GM19467 (cell line): ENCODE results near the gene TAS2R40.
"Not testable (repeated sequence)": the region's sequence is repeated elsewhere in the genome, so short reads cannot be mapped to it uniquely, and the experiment has no call there.

Experiments
- ATAC-seq: cut with Tn5 transposase; IDR thresholded peaks from one replicate; pipeline ENCODE4 v1.9.1; 2021; ENCODE audit warnings: mild to moderate bottlenecking, moderate library complexity; ENCODE audit not compliant: unreplicated experiment

Gene TAS2R40

DNA sequence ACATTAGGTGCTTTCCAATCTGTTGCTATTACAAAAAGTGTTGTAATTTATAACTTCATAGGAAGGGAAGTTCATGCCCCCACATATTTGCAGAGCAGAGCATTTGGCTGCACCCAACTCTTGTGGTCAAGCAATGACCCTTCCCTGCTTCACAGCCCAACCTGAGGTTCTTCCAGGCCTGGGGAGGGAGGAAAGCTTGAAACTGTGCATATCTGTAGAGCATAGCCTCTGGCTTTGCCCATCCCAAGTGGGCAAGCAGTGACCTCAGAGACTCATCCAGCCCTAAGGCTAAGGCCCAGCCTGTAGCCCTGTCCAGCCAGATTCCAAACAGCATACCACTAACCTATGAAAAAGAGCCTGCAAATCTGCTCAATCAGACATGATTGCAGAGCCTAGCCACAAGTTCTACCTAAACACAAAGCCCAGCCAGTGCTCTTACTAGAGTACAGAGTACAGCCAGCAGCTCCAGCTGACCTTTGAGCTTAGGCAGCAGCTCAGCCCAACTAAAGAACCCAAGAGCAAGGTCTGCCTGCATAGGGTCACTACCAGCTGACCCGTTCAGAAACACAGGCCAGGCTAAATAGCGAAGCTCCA lies 27.0 kb downstream of the TAS2R40 start:
- ATAC-seq, result no peak

DNA sequence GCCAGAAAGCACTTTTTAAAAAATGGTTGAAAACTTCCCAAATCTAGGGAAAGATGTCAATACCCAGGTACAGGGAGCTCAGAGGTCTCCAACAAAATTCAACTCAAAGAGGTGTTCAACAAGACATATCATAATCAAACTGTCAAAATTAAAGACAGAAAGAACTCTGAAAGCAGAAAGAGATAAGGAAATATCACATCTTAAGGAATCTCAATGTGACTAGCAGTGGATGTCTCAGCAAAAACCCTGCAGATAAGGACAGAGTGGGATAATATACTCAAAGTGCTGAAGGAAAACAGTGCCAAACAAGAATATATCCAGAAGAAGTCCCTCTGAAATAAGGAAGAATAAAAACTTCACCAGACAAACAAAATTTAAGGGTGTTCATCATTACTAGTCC lies 28.4 kb downstream of the TAS2R40 start:
- ATAC-seq, result no peak

DNA sequence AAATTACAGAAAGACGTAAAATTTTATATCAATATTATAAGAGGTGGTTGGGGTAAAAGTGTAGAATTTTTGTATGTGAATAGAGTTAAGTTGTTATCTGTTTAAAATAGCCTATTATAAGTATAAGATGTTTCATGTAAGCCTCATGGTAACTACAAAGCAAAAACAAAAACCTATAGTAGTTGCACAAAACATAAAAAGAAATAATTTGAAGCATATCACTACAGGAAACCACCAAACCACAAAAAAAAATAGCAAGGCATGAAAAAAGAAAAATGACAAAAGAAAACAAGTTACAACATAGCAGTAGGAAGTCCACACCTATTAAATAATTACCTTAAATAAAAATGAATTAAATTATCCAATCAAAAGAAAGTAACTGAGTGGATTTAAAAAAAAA lies 29.0 kb downstream of the TAS2R40 start:
- ATAC-seq, result no peak

DNA sequence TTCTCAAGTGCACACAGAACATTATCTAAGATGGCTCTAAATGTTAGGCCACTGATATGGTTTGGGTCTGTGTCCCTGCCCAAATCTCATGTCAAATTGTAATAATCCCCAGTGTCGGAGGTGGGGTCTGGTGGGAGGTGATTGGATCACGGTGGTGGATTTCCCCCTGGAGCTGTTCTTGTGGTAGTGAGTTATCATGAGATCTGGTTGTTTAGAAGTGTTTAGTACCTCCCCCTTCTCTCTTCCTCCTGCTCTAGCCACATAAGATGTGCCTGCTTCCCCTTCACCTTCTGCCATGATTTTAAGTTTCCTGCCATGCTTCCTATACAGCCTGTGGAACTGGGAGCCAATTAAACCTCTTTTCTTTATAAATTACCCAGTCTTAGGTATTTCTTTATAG lies 30.2 kb downstream of the TAS2R40 start:
- no peak for ATAC-seq

DNA sequence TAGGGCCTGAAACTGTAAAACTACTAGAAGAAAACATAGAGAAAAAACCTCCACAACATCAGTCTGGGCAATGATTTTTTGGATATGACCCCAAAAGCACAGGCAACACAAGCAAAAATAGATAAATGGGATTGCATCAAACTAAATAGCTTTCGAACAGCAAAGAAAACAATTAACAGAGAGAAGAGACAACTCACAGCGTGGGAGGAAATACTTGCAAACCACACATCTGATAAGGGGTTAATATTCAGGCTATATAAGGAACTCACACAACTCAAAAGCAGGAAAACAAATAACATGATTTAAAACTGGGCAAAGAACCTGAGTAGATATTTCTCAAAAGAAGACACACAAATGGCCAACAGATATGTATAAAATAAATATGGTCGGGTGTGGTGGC lies 33.7 kb downstream of the TAS2R40 start:
- no peak for ATAC-seq

DNA sequence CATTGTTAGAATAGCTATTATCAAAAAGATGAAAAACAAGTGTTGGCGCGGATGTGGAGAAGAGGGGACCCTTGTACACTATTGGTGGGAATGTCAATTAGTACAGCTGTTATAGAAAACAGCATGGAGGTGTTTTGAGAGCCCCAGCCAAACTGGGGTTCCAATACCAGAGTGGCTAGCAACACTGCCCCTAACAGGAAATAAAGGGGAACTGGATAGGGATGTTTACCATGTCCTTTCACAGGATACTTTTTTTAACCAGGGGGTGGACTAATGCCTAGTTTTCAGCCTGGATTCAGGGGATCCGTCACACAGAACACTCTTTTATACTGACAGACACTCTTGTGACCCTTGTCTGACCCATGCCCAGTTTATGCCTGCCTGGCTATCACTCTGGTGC lies 34.5 kb downstream of the TAS2R40 start:
- ATAC-seq, result no peak

DNA sequence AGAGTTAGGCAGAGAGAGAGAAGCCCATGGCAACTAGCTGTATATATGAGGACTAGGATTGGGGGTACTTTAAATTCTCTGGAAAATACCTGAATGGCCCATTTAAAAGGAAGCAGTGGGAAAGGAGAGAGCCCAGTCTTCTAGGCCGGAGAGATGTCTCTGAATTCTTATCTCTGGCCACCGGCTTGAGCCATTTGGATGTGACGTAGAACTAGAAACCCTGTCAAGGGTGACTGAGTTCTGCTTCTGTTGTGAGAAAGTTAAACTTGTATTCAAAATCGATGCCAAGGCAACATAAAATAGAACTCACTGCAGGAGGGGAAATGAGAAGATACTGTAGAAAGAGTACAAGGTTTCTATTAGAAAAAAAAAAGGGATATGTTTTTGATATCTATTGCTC lies 35.1 kb downstream of the TAS2R40 start:
- ATAC-seq, result peak; percentile 69

DNA sequence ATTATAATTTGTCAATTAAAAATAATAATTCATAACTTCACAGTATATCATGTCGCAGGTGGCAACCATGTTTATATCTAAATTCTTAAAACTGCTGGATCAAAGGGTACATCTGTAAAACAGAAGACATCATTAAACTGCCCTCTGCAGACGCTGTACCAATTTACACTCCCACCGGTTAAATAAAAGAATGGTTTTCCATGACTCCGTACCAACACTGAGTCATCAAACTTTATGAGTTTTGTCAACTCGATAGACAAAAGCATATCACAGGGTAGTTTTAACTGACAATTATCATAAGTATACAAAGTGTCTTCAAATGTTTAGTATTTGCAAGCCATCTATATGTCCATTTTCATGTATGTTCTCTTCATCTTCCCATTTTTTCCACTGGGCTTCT lies 35.7 kb downstream of the TAS2R40 start:
- ATAC-seq, result no peak

DNA sequence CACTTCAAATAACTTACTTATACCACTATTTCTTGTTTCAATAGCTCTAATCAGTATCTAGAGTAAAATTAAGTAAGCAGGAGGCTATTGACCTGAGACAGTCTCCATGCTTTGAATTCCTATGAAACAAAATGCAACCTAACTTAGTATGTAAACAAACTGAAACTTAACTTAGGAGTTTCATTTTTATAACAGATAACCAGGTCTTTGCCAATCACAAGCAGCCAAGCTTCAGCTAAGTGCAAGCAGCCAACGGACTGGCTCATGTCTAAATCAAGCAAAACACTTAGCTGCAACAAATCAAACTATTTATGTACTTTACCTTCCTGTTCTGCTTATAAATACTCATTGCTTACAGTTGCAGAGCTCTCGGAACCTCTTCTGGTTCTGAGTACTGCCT lies 37.0 kb downstream of the TAS2R40 start:
- ATAC-seq, result peak; percentile 37

DNA sequence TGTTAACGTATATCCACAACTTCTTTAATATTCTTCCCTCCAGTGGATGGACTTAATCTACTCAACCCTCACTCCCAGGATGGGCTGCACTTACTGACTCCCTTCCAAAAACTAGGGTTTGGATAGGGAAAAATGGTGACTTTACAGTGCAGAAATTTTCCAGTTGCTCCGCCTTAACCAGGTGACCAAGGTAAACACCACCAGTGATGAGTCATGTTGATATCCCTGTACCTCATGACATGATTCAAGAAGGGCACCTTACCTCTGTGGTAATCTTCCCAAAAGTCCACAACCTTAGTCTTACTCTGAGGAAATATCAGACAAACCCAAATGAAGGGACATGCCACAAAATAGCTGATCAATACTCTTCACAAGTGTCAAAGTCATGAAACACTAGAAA lies 37.9 kb downstream of the TAS2R40 start:
- no peak for ATAC-seq

DNA sequence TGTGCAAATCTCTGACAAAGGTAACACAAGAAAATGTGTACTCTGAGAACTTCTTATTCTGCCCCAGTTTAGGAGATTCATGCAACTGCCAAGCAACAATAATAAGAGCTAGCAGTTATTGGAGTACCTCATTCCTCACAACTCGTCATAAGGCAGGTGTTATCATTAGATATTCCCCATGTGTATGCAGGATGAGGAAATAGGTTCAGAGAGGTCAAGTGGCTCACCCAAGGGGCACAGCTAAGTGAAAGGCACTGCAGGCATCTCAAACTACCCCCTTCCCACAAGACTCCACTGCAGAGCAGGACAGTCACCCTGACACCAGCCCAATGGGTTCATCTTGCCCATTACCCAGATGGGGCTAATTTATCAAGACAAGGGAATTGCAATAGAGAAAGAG lies 40.1 kb downstream of the TAS2R40 start:
- no peak for ATAC-seq

DNA sequence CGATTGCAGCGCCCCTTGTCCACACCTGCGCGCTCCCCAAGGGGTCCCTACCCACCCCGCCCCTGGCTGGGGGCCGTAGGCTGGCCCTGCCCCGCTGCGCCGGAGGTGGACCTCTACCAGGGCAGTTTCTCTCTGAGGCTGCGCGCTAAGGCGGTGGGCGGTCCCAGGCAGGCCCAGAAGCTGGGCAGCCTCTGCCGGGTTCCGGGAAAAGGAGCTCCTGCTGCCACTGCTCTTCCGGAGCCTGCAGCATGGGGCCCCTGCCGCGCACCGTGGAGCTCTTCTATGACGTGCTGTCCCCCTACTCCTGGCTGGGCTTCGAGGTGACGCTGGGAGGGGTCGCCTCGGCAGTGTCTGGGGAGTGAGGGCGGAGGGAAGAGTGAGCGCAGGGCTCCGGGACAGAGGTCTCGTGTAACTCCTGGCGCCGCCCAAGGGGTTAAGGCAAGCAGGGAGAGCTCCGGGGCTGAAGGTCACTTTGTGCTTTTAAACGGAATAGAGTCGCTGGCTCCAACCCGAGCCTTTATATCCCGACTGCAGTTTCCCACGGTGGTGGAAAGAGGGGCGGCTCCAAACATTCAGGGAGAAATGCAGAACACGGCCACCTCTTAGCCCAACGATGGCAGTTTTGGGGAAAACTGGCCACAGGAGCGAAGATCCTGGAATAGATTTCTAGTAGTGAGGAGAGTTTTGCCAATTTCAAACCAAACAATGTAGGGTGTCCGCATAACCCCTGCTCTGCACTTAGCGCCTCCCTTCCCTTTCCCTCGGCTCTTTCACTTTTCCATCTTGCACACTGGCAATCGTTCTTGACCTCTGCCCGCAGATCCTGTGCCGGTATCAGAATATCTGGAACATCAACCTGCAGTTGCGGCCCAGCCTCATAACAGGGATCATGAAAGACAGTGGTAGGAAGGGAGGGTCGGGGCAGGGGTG lies 41.7 kb downstream of the TAS2R40 start, which contains the start of gene GSTK1:
Gene GSTK1, plus strand, starts transcription at position 176 of the 930 bp plus-strand sequence. Its CDS starts 73 bp downstream, at position 249.
- peak; percentile 96 for ATAC-seq

DNA sequence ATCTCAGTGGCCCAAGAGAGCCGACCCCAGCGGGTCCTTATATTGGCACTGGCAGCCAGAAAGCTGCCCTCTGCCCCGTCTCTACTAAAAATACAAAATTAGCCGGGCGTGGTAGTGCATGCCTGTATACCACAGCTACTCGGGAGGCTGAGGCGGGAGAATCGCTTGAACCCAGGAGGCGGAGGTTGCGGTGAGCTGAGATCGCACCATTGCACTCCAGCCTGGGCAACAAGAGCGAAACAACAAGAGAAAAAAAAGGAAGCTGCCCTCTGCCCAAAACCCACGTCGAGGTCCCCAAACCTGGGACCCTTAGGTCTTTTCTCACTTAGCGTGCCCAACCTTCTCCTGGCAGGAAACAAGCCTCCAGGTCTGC lies 42.3 kb downstream of the TAS2R40 start:
- ATAC-seq, result not testable (repeated sequence)

DNA sequence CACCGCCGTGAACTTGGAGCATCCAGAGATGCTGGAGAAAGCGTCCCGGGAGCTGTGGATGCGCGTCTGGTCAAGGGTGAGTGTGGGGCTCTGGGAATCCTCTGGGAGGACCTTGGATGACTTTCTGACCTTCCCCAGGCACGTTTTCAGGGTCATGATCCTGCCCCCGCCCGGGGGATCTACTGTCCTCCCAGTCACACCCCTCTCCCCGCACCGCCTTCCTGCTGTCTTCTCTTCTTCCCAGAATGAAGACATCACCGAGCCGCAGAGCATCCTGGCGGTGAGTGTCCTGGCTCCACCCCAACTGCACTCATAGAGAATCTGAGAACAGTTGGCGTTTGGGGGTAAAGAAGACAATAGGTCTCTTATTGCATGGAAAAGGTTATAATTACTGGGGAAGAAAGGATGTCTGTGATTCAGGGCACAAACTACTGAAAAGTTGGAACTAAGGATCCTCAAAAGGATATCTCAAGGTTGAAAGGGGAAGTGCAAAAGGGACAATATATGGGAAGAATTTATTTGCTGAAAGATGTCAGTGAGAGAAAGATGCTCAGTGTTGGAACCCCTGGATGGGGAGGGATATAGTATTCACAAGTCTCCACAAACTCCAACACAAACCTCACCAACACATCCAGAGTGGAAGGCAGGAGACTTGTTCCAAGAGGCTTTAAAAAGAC lies 43.3 kb downstream of the TAS2R40 start:
- ATAC-seq, result no peak

DNA sequence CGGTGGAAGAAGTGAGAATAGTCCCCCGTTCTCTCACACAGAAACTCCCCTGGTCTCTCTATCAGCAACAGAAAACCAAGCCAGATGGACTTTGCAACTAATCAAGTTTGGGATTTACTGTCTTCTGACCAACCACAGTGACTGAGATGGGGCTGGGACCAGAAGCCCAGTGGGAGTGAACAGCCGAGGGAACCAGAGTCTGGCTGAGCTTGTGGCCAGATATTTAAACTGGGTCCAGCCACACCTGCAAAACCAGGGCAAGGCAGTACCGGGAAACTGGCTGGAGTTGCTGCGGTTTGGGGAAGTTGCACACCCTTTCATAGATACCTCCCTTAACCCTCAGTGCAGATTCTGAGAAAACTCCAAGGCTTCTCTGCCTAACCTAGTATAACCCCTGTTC lies 47.4 kb downstream of the TAS2R40 start:
- no peak for ATAC-seq

DNA sequence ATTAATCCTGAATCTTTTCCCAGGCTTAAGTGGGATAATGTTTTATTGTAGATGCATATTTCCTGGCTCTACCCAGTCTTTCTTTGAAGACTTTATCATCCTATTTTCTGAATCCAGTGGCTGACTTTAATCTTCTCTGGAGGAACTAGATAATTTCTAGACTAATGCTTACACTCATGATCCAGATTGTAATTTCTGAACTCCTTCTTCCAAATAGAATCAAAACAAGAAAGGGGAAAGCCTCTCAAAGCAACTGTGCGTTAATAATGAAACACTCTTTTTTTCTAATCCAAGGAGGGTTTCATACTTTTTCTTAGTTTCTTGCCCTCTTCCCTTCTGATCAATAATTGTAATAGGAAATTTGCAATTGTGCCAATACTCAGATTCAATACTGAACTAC lies 49.4 kb downstream of the TAS2R40 start:
- ATAC-seq, result no peak
